Measurements from ENCODE around the gene PEAK1.

- no peak for TF ChIP-seq CTCF (IDR thresholded peaks at IDR 0.05; ENCODE audit: insufficient read depth, low read length)
- no peak for TF ChIP-seq POLR2AphosphoS5 (IDR thresholded peaks at IDR 0.05; ENCODE audit: low read depth)
- no peak for TF ChIP-seq REST (IDR thresholded peaks at IDR 0.05; ENCODE audit: insufficient replicate concordance, low read depth)
- no peak for TF ChIP-seq SPI1 (IDR thresholded peaks at IDR 0.05; ENCODE audit: borderline replicate concordance, low read depth)
Observed at GRCh38 chr15:77180757-77181156, 239.1 kb downstream of the PEAK1 start.
